GF-D8 (cell line): ENCODE results near the gene CEND1.
"Not testable (repeated sequence)": the region's sequence is repeated elsewhere in the genome, so short reads cannot be mapped to it uniquely, and the experiment has no call there.

ENCODE experiments used
- DNase-seq: peaks from one replicate; lab custom pipeline; 2025; lab: John Stamatoyannopoulos, UW

Gene CEND1

DNA sequence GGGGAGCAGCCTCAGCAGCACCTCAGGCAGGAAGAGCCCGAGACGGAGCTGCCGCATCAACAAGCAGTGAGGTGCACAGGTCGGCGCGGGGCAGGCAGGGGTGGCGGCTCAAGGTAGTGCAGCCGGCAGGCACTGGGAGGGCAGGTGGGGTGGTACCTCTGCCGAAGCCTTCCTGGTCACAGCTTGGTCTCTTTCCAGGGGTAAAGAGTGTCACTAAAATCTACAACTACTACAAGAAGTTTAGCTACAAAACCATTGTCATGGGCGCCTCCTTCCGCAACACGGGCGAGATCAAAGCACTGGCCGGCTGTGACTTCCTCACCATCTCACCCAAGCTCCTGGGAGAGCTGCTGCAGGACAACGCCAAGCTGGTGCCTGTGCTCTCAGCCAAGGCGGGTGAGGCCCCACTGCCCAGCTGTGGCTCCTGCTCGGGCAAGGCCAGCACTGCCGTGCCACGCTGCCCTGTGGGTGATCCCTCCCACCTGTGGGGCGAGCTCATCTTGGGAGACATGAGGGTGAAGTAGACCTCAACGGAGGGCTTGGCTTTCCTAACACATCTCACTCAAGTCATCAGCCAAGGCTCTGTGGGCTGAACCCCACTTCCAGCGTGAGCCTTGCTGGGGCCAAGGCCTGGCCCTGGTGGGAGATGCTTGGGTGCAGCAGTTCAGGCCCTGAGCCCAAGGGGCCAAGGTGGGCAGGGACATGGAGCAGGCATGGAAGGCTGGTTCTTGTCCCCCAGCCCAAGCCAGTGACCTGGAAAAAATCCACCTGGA lies 26.2 kb downstream of the CEND1 start:
- no peak for DNase-seq

DNA sequence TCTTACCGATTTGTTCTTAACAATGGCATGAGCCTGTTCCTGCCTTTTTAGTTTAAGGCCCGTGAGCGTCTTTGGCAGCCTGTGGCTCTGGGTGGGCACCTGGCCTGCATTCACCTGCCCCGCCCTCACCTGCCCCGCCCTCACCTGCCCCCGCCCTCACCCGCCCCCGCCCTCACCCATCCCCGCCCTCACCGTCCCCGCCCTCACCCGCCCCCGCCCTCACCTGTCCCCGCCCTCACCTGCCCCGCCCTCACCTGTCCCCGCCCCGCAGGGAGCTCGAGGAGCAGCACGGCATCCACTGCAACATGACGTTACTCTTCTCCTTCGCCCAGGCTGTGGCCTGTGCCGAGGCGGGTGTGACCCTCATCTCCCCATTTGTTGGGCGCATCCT lies 26.8 kb downstream of the CEND1 start:
- DNase-seq: no peak

DNA sequence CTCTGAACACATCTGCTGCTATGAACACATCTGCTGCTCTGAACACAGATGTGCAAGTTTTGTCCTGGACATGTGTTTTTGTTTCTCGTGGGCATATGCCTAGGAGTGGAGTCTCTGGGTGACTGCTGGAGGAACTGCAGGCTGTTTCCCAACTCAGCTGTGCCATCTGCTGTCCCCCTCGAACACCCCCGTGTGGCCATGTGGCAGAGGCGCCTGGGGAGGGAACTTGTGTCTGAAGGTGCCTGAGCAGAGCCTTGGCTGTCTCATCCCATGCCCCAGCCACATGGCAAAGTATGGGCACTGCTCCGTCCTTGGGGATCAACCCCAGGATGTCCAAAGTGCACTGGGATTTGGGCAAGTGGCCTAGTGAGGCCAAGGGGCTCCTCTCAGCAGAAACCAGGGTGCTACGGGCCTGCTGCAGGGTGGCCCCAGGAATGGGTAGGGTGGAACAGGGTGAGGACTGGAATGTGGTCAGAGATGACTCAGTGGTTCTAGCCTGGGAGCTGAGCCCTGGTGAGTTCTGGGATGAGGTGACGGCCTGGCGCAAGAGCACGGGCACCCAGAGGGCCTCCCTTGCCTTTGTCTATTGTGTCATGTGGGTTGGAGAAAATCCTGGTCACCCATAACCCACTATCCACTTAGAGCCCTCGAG lies 27.3 kb downstream of the CEND1 start:
- DNase-seq: no peak

DNA sequence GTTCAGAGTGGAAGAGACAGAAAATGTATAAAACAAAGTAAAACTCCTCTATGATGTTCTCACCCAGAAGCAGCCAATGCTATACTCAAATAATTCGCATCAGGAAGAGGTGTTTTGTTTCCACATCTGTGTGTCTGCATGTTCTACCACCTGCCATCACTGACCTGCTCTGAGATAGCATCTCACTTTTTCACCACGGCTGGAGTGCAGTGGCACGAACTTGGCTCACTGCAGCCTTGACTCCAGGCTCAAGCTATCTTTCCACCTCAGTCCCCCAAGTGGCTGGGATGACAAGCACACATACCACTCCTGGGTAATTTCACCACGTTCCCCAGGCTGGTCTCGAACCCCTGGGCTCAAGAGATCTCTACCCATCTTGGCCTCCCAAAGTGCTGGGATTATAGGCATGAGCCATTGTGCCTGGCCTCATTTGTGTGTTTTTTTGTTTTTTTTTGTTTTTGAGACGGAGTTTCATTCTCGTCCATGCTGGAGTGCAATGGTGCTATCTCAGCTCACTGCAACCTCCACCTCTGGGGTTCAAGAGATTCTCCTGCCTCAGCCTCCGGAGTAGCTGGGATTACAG lies 28.3 kb downstream of the CEND1 start:
- no peak for DNase-seq

DNA sequence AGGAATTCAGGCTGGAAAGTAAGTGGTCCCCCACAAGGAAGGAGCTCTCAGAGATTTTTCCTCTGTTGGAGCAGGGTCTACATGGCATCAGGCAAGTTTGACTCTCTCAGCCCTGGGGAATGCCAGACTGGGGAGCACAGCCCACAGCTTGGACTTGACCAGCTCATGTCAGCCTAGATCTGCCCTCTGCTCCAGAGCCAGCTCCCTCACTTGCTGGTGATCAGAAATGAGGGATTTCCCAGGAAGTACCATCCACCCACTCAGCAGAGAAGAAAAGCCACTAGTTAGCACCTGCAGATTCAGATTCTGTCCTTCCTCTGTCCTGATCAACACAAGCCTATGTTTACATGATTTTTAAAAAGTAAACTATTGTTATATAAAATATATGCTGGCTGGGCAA lies 29.7 kb downstream of the CEND1 start:
- no peak for DNase-seq

DNA sequence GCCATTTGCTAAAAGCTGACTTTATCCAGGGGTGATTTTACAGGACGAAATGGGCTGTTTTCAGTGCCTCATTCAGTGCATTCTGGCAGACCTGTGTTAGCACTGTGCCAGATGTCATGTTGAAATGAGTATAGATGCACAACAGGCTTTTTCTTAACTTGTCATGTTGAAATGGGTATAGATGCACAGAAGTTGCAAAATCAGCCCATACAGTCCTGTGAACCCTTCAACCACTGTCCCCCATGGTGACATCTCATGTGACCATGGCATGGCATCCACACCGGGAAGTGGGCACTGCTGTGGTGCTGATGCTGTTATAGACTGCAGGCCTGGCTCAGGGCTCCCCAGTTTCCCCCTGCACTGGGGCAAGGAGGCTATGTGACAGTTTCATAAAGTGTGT lies 40.2 kb downstream of the CEND1 start:
- DNase-seq: no peak

DNA sequence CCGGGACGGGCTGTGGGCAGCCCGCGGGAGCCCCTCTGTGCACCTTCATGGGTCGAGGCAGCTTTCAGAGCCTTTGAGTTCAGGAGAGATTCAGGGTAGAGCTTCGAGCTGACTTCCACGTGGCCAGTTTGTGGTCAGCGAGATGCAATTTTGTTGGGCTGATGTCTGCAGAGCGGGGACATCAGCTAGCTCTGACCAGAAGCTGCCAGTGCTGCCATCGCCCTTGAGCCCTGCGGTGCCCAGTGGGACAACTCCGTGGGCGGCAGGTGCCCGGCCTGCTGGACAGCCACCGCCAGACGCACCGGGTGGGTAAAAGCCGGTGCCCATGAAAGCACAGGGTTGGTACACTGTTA lies 41.9 kb downstream of the CEND1 start:
- DNase-seq: no peak

DNA sequence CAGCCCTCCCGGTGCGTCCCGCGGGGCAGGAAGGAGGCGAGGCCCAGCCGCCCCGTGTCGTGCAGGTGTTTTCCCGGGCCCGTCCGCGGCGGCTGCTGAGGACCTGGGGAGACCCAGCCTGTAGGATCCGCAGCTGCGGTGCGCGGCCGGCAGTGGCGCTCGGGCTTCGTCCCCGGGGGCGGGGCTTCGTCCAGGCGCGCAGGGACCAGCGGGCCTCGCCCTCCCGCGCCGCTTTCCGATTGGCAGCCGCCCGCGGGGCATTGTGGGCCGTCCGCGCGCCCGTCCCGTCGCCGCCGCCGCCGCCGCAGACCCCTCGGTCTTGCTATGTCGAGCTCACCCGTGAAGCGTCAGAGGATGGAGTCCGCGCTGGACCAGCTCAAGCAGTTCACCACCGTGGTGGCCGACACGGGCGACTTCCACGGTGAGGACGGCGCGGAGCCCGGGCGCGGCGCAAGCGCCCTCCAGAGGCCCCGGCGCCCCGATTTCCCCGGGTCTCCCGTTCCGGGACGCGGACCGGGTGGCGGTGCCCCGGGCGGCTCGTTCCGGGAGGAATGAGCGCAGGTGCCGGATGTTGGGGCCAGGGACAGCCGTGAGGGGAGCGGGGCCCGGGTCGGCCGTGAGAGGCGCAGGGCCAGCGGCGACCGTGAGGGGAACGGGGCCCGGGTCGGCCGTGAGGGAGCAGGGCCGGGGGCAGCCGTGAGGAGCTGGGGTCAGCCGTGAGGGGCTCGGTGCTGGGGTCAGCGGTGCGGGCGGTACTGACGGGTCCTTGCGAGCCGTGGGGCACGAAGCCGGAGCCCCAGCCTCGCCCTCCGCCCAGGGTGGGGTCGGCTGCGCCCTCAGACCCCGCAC lies 42.5 kb downstream of the CEND1 start, which contains the start of gene TALDO1:
Gene TALDO1 (plus strand): TSS at position 307 of the 849 bp plus-strand sequence. CDS start 18 bp downstream, at position 325.
- peak; percentile 42 for DNase-seq

DNA sequence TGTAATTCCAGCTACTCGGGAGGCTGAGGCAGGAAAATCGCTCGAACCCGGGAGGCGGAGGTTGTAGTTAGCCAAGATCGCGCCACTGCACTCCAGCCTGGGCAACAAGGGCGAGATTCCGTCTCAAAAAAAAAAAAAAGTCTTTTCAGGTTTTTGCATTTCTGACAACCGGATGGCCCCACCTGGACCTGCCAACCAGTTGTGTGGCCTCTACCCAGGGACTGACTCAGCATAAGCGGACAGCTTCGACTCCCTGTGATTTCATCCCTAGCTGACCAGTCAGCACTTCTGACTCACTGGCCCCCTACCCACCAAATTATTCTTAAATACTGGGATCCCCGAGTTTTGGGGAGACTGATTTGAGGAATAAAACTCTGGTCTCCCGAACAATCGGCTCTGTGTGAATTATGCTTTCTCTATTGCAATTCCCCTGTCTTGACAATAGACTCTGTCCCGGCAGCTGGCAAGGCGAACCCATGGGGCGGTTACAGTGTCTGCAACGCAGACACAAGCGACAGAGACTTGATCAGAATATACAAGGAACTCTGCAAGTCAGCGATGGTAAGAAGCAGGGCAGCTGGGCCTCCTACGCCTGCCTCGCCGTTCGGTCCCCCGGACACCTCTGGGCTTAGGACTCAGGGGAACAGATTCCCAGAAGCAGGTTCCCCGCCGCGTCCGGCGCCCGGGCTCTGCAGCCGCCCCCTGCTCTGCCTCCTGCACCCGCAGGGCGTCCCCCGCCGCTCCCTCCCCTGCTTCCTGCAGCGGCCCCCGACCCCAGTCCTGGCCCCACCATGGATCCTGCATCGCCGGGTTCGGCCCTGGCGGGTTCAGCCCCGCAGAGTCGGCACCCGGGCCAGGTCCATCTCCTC lies 43.4 kb downstream of the CEND1 start:
- DNase-seq: peak; percentile 24

DNA sequence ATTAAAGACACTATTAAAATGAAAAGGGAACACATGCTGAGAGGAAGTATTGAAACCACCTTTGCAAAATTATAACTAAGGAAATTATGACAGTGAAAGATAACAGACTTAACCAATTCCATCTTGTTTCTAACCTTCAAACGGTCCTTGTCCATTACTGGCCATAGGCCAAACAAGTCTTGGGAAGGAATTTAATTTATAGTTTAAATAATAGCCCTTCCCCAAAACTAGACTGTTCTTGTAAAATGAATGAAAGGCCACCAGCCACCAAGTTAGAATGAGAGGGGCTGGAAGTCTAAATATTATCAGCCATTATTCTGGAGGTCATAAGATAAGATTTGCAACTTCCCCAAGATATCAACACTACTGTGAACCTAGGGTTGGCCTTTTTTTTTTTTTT lies 44.5 kb downstream of the CEND1 start:
- no peak for DNase-seq

DNA sequence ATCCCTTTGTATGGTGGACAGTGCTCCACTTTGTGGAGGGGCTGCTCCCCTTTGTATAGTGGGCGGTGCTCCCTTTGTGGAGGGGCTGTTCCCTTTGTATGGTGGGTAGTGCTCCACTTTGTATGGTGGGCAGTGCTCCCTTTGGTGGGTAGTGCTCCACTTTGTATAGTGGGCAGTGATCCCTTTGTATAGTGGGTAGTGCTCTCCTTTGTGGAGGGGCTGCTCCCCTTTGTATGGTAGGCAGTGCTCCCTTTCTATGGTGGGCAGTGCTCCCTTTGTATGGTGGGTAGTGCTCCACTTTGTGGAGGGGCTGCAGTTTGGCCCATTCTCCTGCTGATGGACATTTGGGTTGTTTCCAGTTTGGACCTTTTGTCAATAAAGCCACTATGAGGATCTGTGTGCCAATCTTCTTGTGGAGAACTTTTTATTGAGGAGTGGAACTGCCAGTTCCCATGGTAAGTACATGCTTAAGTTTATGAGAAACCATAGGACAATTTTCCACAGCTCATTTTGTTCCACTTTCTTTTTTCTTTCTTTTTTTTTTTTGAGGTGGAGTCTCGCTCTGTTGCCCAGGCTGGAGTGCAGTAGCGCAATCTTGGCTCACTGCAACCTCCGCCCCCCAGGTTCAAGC lies 47.2 kb downstream of the CEND1 start:
- DNase-seq: no peak

DNA sequence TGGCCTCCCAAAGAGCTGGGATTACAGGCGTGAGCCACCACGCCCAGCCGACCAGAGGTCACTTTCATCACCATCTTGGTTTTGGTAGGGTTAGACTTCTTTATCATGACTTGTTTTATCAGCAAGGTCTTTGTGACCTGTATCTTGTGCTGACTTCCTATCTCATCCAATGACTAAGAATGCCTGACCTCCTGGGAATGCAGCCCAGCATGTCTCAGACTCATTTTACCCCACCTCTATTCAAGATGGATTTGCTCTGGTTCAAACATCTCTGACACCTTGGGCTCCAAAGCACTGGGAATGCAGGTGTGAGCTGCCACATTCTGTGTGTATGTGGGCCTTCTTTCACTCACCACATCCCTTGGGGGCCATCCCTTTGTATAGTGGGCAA lies 47.7 kb downstream of the CEND1 start:
- DNase-seq: no peak

DNA sequence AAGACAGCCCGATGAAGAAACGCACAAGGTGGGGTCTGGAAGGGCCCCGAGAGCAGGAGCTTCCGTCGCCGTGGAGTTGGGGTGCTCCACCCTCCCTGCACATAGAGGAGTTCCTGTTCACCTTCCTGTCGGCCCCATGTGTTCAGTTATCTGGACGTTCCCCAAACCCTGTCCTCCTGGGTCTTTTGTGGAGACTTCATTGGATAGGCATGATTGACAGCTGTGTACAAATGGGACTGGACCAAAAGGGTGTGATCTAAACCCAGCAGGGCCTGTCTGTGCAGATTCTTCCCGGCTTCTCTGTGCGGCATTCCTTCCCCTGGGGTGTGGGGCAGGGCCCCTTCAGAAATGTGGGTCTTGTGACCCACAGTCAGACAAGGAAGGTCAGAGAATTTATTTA lies 52.0 kb downstream of the CEND1 start:
- not testable (repeated sequence) for DNase-seq

DNA sequence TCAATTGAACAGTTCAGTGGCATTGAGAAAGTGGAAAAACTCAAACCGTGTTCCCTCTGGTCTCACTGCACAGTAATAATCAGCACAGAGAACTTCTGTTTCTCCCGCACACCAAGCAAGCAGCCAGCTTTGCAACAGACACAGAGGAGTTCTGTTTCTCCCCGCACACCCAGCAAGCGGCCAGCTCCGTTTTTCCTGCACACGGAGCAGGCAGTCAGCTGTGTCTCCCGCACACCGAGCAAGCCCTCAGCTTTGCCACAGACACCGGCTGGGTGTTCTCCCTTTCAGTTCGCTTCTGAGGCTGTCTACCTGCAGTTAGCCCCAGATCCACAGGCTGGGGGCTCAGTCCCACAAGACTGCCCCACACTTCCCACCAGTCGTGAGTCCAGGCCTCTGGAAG lies 52.5 kb downstream of the CEND1 start:
- DNase-seq: no peak
